SU-DHL-6 (cell line): ENCODE data around the gene ASB13.

Experiments used
- EZH2phosphoT487 ChIP-seq: fragments of 200-600 bp; sonication (generic), shearing (Covaris generic); conservative IDR thresholded peaks from 2 replicates; pipeline ENCODE4 v1.6.1; 2018; ENCODE audit warnings: mild to moderate bottlenecking, antibody characterized with exemption, low read length, moderate library complexity, mixed read lengths
- TF ChIP-seq, protein P1 (sequence below): fragments of 200-600 bp; sonication (generic); IDR thresholded peaks from one replicate; pipeline ENCODE4 v1.5.1; 2017; ENCODE audit warnings: antibody characterized with exemption, mild to moderate bottlenecking, low read length, moderate library complexity; ENCODE audit not compliant: insufficient read depth, poor library complexity, severe bottlenecking

GRCh38 chr10:5595591-5595990, 70.8 kb downstream of the ASB13 start:
- TF ChIP-seq, protein P1, sequence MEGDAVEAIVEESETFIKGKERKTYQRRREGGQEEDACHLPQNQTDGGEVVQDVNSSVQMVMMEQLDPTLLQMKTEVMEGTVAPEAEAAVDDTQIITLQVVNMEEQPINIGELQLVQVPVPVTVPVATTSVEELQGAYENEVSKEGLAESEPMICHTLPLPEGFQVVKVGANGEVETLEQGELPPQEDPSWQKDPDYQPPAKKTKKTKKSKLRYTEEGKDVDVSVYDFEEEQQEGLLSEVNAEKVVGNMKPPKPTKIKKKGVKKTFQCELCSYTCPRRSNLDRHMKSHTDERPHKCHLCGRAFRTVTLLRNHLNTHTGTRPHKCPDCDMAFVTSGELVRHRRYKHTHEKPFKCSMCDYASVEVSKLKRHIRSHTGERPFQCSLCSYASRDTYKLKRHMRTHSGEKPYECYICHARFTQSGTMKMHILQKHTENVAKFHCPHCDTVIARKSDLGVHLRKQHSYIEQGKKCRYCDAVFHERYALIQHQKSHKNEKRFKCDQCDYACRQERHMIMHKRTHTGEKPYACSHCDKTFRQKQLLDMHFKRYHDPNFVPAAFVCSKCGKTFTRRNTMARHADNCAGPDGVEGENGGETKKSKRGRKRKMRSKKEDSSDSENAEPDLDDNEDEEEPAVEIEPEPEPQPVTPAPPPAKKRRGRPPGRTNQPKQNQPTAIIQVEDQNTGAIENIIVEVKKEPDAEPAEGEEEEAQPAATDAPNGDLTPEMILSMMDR: no peak
- no peak for TF ChIP-seq EZH2phosphoT487
